HG03469 (cell line): ENCODE data around the gene CCNA1.

Experiments
- ATAC-seq: cut with Tn5 transposase; IDR thresholded peaks from one replicate; pipeline ENCODE4 v1.9.1; 2021; ENCODE audit warnings: mild to moderate bottlenecking, moderate library complexity, moderate number of reproducible peaks; ENCODE audit not compliant: unreplicated experiment

The CCNA1 gene

DNA sequence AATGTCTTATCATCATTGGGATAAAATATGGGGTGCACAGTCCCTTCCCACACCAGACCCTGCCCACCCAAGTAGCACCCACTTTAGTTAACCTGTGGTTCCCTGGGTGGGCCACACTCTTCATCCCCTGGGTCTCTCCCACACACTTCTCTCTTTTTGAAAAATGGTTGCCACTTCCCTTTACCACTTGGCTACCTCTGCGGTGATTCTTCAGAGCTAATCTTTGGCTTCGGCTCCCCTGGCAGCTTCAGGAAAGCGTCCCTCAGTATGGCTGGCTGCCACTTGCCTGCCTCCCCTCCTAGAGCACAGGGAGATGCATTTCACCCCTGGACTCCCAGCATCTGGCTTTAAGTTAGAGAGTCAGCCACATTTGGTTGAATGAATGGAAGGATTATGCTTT lies 18.2 kb downstream of the CCNA1 start:
- ATAC-seq: no peak

DNA sequence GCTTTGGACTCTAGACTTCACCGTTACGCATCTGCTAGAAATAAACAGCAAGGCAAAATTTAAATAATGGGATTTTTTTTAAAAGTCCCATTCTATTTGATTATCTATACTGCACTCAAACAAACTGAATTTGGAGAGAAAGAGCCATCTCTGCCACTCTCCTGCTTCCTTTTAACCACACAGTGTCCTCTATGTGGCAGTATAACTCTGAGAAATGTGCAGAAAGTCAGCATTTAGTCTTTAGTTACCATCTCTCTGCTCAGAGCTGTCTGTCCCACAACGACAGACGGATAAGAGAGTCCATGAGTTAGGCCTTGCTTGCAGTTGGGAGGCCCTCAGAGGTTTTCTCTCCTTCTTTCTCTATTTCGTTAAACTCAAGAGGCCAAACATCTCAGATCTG lies 21.2 kb downstream of the CCNA1 start:
- ATAC-seq: no peak

DNA sequence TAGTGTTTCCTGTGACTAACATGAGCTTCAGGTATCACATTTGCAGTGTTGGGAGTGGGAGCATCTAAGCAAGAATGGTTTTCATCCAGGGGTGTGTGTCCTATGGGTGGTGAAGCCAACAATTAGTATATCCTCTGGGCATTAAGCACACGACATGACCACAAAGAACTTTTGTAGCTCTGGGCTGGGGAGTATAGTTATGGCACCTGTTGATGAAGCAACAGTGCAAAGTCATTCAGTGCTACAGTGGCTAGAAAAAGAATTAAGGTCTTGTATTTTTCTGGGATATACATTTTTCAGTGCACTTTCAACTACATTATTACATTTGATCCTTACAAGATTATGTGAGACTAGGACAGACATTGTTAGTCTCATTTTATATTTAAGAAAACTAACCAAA lies 21.8 kb downstream of the CCNA1 start:
- ATAC-seq: no peak

DNA sequence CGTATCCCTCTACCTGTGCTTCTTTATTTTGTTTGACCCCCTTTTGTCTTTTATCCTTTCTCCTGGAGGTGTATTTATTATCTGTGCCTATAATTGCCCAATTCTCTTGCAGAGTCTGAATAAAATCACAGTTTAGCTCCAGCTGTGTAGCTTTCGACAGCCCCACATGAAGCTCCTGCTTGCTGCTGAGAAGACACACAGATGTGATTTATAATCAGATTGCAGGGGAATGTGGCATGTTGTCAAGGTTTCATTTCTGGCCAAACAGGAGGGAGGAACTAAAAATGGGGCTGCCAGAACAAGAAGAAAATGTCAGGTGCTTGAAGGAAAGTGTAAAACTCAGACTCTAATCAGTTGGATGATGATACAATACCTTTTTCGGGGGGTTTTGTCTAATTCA lies 22.7 kb downstream of the CCNA1 start:
- ATAC-seq: no peak

DNA sequence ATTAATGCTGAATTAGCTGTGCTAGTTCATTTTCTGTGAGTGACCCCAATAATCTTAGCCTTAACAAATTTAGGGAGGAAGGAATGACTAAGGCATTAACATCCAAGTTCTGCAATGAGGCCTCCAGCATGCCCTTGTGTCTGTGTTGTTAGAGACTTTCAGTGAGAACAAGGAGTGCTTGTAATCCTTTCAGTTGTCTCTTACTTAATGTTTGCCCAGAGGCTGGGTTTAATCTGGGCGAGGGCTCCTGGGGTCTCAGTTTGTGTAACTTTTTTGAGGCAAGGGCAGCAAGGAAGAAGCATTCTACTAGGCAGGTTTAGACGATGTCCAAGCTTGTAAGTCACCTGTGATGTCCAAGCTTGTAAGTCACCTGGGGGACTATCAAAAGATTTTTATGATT lies 24.3 kb downstream of the CCNA1 start:
- no peak for ATAC-seq

DNA sequence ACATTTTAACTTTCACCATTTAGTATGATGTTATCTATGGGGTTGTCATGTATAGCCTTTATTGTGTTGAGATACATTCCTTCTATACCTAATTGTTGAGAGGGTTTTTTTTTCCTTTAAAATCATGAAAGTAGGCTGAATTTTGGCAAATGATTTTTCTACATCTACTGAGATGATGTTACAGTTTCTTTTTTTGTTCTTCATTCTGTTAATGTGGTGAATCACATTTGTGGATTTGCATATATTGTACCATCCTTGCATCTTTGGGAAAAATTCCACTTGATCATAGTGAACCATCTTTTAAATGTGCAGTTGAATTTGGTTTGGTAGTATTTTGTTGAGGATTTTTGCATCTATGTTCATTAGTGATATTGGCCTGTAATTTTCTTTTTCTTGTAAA lies 29.2 kb downstream of the CCNA1 start:
- ATAC-seq: no peak

DNA sequence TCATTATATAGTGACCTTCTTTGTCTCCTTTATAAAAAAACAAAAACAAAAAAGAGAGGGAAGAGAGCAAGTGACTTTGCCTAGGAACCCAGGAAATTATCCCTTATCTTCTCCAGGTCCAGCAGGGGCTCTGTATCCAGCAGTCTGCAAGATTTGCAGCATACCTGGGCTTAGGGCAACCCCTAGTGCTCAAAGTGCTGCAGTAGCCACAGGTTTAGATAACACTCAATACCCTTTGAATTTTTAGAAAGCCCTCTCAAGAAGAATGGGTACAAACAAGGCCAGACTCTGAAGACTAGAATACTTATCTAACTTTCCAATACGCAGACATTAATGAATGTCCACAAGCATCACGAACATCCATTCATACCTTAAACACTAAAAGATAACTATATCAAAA lies 43.2 kb downstream of the CCNA1 start:
- no peak for ATAC-seq

DNA sequence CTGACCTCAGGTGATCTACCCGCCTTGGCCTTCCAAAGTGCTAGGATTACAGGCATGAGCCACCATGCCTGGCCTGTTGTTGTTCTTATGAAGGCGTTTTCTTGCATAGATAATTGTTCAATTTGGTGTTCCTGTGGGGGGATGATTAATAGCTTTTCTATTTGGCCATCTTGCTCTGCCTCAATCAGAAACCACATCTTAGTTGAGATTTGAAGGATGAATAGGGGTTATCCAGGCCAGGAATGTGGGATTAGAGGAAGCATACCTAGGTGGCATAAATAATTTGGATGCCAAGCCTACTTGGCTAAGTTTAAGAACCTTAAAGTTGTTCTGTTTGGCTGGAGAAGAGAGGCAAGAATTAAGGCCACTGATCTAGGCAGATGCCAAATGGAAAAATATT lies 44.4 kb downstream of the CCNA1 start:
- no peak for ATAC-seq

DNA sequence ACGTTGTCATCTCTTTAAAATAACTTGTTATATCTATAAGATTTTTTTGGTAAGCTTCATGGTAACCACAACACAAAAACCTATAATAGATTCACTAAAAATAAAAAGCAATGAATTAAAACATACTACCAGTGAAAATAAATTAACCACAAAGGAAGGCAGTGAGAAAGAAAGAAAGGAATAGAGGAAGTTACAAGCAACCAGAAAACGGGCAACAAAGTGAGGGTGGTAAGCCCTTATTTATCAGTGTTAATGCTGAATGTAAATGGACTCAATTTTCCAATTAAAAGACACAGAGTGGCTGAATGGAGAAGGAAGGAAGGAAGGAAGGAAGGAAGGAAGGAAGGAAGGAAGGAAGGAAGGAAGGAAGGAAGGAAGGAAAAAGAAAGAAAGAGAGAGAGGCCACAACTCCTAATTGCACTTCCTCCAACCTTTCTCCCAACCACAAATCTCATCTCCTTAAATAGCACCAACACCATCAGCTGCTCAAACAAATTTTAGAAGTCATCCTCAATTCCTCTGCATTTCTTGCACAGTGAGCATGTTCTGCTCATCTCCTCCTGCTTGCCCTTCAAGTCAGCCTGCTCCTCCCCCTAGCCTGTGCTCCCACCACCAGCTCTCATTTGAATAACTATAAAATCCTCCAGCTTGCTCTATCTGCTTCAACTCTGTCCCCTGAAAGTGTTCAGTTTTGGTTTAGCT lies 48.6 kb downstream of the CCNA1 start:
- no peak for ATAC-seq

DNA sequence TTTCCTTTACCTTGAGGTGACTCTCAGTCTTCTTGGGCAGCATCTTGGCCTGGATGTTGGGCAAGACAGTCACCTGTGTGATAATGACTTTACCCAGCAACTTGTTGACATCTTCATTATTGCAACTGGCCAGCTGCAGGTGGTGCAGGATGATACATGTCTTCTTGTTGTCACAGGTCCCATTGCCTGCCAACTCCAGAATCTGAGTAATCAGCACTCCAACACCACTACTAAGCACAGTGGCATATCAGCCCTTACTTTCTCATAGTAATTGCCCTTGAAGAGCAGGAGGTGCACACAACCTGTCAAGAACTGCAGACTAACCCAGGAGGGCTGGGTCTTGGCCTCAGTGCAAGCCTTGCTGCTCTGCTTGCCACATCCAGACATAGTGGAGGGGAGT lies 57.8 kb downstream of the CCNA1 start:
- no peak for ATAC-seq
